Ectodermal cell (in vitro differentiated cells): ENCODE results near the gene TMEM92. TPM values are rescaled to one million over a fixed set of nuclear protein-coding genes. Genes with fewer than 3 reads are reported as not detected.

Experiments used
- H3K27ac ChIP-seq: 2 replicates; pipeline ENCODE4 v1.7.0; 2013; ENCODE audit warnings: mild to moderate bottlenecking, low read depth, low read length; ENCODE audit not compliant: insufficient read depth, poor library complexity, severe bottlenecking
- H3K27me3 ChIP-seq: 2 replicates; pipeline ENCODE4 v1.7.0; 2013; ENCODE audit warnings: mild to moderate bottlenecking, low read length; ENCODE audit not compliant: insufficient read depth, control insufficient read depth, poor library complexity, severe bottlenecking
- H3K36me3 ChIP-seq: one replicate; pipeline ENCODE4 v1.7.0; 2013; ENCODE audit warnings: low read length; ENCODE audit not compliant: control insufficient read depth, insufficient read depth
- H3K4me1 ChIP-seq: one replicate; pipeline ENCODE4 v1.7.0; 2013; ENCODE audit warnings: low read length; ENCODE audit not compliant: control insufficient read depth, insufficient read depth
- H3K4me3 ChIP-seq: 2 replicates; pipeline ENCODE4 v1.7.0; 2013; ENCODE audit warnings: low read depth, low read length, control low read depth; ENCODE audit not compliant: insufficient read depth
- H3K9me3 ChIP-seq: 2 replicates; pipeline ENCODE4 v1.7.0; 2013; ENCODE audit warnings: mild to moderate bottlenecking, low read length, moderate library complexity; ENCODE audit not compliant: control insufficient read depth
- WGBS, 2 experiments: methylation state at CpG; one replicate each; pipeline ENCODE4 v1.1.7; 2013; ENCODE audit warnings: missing lambda C conversion rate in 2 of 2; 5-methylcytosine and 5-hydroxymethylcytosine counted together
- polyA plus RNA-seq, 4 experiments: library from polyadenylated mRNA; stranded (reverse); fragments of 50-300 nt; gene quantifications; one replicate each; pipeline ENCODE4 v1.2.3, GENCODE V29; 2013

The TMEM92 gene
- polyA plus RNA-seq (2013, experiment 1 of 4), result 3.2 TPM
- 4.4 TPM for polyA plus RNA-seq (2013, experiment 2 of 4)
- polyA plus RNA-seq (2013, experiment 3 of 4), result 2.2 TPM
- polyA plus RNA-seq (2013, experiment 4 of 4), result 2.8 TPM

DNA sequence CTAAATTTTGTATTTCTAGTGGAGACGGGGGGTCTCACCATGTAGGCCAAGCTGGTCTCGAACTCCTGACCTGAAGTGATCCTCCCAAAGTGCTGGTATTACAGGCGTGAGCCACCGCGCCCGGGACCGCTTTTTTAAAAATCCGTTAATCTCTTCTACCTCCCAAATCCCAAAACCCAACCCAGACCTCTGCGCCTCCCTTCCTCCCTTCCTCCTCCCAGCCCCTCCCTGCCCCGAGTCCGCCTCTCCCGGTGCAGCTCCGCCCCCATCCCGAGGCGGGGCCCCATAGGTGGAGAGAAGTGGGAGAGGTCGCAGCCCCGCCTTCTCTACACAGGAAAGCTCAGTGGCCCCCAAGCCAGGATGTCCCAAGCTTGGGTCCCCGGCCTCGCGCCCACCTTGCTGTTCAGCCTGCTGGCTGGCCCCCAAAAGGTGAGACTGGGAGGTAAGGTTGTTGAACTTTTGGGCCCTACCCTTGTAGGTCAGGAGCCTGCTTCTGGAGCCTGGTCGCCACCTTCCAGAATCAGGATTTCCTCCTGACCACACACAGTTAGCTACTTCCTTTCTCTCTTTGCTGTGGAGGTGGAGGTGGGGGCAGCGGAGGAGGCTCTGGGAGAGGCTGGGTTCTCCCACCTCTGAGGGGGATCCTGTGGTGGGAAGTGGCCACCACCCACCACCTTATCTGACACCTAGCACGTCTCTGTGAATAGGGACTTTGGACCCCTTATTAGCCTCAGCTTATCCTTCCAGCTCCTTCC, at the start of gene TMEM92:
Gene TMEM92 (plus strand): TSS at position 325 of the 755 bp plus-strand sequence. CDS start 36 bp downstream, at position 361.
- no peaks in the 10 kb centered on the region for H3K9me3 ChIP-seq
- 23 to 24% methylated on average over 22 to 23 of the region's 23 CpGs for WGBS, 2 experiments
- H3K4me1 ChIP-seq, result peaks cover 22% of the 10 kb centered on the region
- H3K27ac ChIP-seq, result no peak within 1 kb of the TSS
- no peaks in the 10 kb centered on the region for H3K36me3 ChIP-seq
- peaks cover 23% of the 10 kb centered on the region for H3K27me3 ChIP-seq
- H3K4me3 ChIP-seq, result peak within 1 kb of the TSS; percentile 16

DNA sequence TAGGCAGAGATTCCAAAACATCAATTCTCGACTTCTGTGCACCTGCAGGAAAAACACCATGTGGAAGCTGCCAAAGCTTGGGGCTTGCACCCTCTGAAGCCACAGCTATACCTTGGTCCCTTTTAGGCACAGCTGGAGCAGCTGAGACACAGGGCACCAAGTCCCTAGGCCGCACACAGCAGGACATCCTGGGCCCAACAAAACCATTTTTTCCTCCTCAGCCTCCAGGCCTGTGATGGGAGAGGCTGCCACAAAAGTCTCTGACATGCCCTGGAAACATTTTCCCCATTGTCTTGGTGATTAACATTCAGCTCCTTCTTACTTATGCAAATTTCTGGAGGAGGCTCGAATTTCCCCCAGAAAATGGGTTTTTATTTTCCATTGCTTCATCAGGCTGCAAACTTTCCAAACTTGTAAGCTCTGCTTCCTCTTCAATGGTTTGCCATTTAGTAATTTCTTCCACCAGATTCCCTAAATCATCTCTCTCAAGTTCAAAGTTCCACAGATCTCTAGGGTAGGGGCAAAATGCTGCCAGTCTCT, 48.5 kb upstream of the TMEM92 start:
- WGBS, 2 experiments, result 90 to 92% methylated on average over 3 of the region's 3 CpGs
- Histone ChIP-seq H3K9me3 (no peaks in the 10 kb centered on the region), H3K4me3 (no peak overlapping the region), H3K27ac (no peak overlapping the region), H3K4me1 (peaks cover 3% of the 10 kb centered on the region), H3K36me3 (no peaks in the 10 kb centered on the region), H3K27me3 (no peaks in the 10 kb centered on the region)

DNA sequence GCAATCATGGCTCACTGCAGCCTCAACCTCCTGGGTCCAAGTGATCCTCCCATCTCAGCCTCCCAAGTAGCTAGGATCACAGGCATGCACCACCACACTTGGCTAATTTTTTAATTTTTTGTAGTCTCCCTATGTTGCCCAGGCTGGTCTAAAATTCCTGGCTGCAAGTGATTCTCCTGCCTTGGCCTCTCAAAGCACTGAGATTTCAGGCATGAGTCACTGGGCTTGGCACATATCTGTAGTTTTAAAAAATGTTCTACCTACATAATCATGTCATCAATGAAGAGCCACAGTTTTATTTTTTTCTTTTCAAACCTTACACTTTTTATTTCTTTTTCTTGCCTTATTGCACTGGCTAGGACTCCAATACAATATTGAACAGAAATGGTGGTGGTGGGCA, 39.7 kb upstream of the TMEM92 start:
- Histone ChIP-seq H3K27ac (no peak overlapping the region), H3K36me3 (no peaks in the 10 kb centered on the region), H3K9me3 (peaks cover 3% of the 10 kb centered on the region), H3K27me3 (no peaks in the 10 kb centered on the region), H3K4me3 (no peak overlapping the region), H3K4me1 (no peaks in the 10 kb centered on the region)

DNA sequence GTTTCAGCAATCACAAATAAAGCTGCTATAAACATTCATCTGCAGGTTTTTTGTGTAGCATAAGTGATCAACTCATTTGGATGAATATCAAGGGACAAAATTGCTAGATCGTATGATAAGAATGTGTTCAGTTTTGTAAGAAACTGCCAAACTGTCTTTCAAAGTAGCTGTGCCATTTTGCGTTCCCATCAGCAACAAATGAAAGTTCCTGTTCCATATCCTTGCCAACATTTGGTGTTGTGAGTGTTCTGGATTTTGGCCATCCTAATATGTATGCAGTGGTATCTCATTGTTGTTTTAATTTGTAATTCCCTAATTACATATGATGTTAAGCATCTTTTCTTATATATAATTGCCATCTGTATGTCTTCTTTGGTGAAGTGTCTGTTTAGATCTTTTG, 36.4 kb upstream of the TMEM92 start:
- Histone ChIP-seq H3K36me3 (no peaks in the 10 kb centered on the region), H3K4me1 (no peaks in the 10 kb centered on the region), H3K4me3 (no peak overlapping the region), H3K27me3 (no peaks in the 10 kb centered on the region), H3K27ac (no peak overlapping the region), H3K9me3 (peaks cover 3% of the 10 kb centered on the region)
- WGBS, 2 experiments, result 89 to 92% methylated on average over 2 of the region's 2 CpGs

DNA sequence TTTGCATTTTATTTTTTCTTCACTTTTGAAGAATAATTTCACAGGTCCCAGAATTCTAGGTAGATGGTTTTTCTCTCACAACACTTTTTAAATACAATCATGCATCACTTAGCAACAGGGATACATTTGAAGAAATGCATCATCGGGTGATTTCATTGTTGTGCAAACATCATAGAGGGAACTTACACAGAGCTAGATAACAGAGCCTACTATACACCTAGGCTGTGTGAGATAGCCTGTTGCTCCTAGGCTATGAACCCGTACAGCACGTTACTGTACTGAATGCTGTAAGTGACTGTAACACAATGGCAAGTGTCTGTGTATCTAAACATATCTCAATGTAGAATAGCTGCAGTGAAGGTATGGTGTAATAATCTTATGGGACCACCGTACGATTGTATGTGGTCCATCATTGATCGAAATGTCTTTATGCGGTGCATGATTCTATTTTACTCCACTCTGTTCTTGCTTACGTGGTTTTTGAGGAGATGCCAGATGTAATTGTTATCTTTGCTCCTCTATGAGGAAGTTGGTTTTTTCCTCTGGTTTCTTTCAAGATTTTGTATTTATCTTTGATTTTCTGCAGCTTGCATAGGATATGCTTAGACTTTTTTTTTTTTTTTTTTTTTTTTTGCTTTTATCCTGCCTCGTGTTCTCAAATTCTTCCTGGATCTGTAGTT, 35.5 kb upstream of the TMEM92 start:
- Histone ChIP-seq H3K9me3 (no peaks in the 10 kb centered on the region), H3K4me3 (no peak overlapping the region), H3K27ac (no peak overlapping the region), H3K4me1 (no peaks in the 10 kb centered on the region), H3K27me3 (no peaks in the 10 kb centered on the region), H3K36me3 (no peaks in the 10 kb centered on the region)
- WGBS, 2 experiments, result 83 to 88% methylated on average over 8 of the region's 9 CpGs

DNA sequence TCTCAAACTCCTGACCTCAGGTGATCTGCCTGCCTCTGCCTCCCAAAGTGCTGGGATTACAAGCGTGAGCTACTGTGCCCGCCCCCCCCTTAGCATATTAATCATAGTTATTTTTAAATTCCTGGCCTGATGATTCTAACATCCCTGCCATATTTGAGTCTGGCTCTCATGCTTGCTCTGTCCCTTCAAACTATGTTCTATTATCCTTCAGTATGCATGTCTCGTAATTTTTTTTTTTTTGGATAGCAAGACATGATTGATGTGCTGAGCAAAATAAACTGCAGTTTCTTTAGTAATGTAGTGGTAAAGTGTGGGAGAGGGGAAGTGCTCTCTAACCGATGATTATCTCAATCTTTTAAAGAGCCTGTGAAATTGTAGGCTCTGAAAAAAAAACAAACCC, 34.3 kb upstream of the TMEM92 start:
- no peaks in the 10 kb centered on the region for H3K4me1 ChIP-seq
- H3K36me3 ChIP-seq, result no peaks in the 10 kb centered on the region
- no peaks in the 10 kb centered on the region for H3K27me3 ChIP-seq
- no peak overlapping the region for H3K4me3 ChIP-seq
- no peak overlapping the region for H3K27ac ChIP-seq
- WGBS, 2 experiments, result 94 to 96% methylated on average over 4 of the region's 4 CpGs
- H3K9me3 ChIP-seq, result no peaks in the 10 kb centered on the region

DNA sequence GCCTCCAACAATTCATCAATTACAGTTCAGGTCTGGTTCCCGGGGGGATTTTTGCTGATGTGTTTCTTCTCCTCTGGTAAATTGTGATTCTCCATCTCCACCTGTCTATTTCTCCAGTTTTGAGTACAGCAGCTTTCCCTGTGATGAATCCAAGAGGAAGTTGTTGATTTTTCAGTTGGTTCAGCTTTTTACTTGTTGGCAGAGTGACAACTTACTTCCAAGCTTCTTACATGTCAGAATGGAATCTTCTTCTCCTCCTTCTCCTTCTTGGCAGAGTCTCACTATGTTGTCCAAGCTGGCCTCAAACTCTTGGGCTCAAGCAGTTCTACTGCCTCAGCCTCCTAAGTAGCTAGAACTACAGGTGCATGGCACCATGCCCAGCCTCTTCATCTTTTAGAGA, 33.4 kb upstream of the TMEM92 start:
- Histone ChIP-seq H3K4me1 (no peaks in the 10 kb centered on the region), H3K4me3 (no peak overlapping the region), H3K9me3 (no peaks in the 10 kb centered on the region), H3K27me3 (no peaks in the 10 kb centered on the region), H3K27ac (no peak overlapping the region), H3K36me3 (no peaks in the 10 kb centered on the region)
- 100% methylated on average over 1 of the region's 1 CpG for WGBS, 2 experiments

DNA sequence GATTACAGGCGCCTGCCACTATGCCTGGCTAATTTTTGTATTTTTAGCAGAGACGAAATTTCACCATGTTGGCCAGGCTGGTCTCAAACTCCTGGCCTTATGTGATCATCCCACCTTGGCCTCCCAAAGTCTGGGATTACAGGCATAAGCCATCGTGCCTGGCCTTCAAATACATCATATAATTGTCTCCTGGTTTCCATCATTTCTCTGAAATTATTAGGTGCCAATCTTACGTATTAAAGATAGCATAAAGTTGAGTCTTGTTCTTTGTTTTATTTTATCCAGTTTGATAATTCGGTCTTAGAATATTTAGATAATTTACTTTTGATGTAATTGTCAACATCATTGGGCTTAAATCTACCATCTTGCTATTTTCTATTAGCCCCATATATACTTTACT, 32.8 kb upstream of the TMEM92 start:
- Histone ChIP-seq H3K36me3 (no peaks in the 10 kb centered on the region), H3K4me3 (no peak overlapping the region), H3K4me1 (no peaks in the 10 kb centered on the region), H3K9me3 (no peaks in the 10 kb centered on the region), H3K27ac (no peak overlapping the region), H3K27me3 (no peaks in the 10 kb centered on the region)
- WGBS, 2 experiments, result 75 to 85% methylated on average over 4 to 5 of the region's 5 CpGs

DNA sequence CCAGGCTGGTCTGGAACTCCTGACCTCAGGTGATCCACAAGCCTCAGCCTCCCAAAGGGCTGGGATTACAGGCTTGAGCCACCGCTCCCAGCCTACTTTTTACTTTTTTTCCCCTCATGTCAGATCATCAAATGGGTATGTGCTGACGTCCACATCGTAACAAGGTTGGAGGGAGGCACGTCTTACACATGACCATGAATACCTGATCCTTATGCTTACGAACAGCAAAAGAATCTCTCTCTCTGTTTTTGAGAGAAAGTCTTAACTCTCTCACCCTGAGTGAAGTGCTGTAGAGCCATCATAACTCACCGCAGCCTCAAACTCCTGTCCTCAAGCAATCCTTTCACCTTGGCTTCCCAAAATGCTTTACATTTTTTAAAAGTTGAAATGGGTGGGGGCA, 29.5 kb upstream of the TMEM92 start:
- Histone ChIP-seq H3K4me3 (no peak overlapping the region), H3K27ac (no peak overlapping the region), H3K9me3 (peaks cover 2% of the 10 kb centered on the region), H3K36me3 (no peaks in the 10 kb centered on the region), H3K27me3 (no peaks in the 10 kb centered on the region), H3K4me1 (no peaks in the 10 kb centered on the region)
- 92 to 94% methylated on average over 6 of the region's 6 CpGs for WGBS, 2 experiments

DNA sequence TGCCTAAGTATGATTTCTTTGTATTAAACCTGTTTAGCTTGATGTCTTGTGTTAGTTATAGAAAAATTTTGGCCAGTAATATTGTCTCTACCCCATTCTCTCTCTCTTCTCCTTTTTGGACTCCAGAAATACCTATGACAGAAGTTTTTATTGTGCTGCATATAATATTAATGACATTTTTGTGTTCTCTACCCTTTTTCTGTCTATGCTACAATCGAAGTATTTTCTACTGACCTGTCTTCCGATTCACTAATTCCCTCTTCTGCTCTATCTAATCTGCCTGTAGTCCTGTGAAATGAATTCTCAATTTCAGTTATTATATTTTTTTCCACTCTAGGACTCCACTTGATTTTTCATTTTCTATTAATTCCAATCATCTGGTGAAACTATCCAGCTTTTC, 26.0 kb upstream of the TMEM92 start:
- Histone ChIP-seq H3K36me3 (no peaks in the 10 kb centered on the region), H3K27ac (no peak overlapping the region), H3K4me3 (no peak overlapping the region), H3K4me1 (no peaks in the 10 kb centered on the region), H3K27me3 (no peaks in the 10 kb centered on the region), H3K9me3 (peaks cover 2% of the 10 kb centered on the region)
- WGBS, 2 experiments, result 58 to 62% methylated on average over 2 of the region's 2 CpGs
